ENCODE results near the gene FGF4.
A peak's percentile ranks its signal among the peaks of the same experiment; 100 is the strongest.

- peak; percentile 92 for TF ChIP-seq CTCF (conservative IDR thresholded peaks at IDR 0.05; ENCODE audit: low read depth, low read length)
- no peak for TF ChIP-seq EZH2 (IDR thresholded peaks at IDR 0.05; ENCODE audit: borderline replicate concordance, low read depth, low read length, poor library complexity, severe bottlenecking)
These were observed 26.6 kb upstream of the FGF4 start for GRCh38 chr11:69801513-69802335.
